SIG-M5 (cell line): Measurements from ENCODE around the gene ZC3H12A.

Experiments
- DNase-seq: peaks from one replicate; lab custom pipeline; 2025; lab: John Stamatoyannopoulos, UW

The ZC3H12A gene

GRCh38 chr1:37478890-37479254 is 4.5 kb downstream of the ZC3H12A start:
- DNase-seq, result no peak

GRCh38 chr1:37479255-37480124 is 5.1 kb downstream of the ZC3H12A start:
- no peak for DNase-seq

GRCh38 chr1:37480125-37480466 is 5.7 kb downstream of the ZC3H12A start:
- DNase-seq, result no peak

- no peak for DNase-seq
Observed at GRCh38 chr1:37480581-37481288, 6.4 kb downstream of the ZC3H12A start.

- DNase-seq, result no peak
Observed at GRCh38 chr1:37481289-37482003, 7.1 kb downstream of the ZC3H12A start.

GRCh38 chr1:37482004-37482785 is 7.8 kb downstream of the ZC3H12A start:
- no peak for DNase-seq

GRCh38 chr1:37482796-37483744 is 8.7 kb downstream of the ZC3H12A start:
- no peak for DNase-seq

- no peak for DNase-seq
Observed at GRCh38 chr1:37483785-37484184, 9.4 kb downstream of the ZC3H12A start.

GRCh38 chr1:37484325-37485051 is 10.1 kb downstream of the ZC3H12A start:
- no peak for DNase-seq

- no peak for DNase-seq
Observed at GRCh38 chr1:37485902-37486679, 11.7 kb downstream of the ZC3H12A start.

- no peak for DNase-seq
Observed at GRCh38 chr1:37486680-37487618, 12.6 kb downstream of the ZC3H12A start.

- no peak for DNase-seq
Observed at GRCh38 chr1:37487619-37487984, 13.2 kb downstream of the ZC3H12A start.

GRCh38 chr1:37493336-37494098 is 19.1 kb downstream of the ZC3H12A start:
- no peak for DNase-seq

- DNase-seq, result no peak
Observed at GRCh38 chr1:37495875-37496274, 21.5 kb downstream of the ZC3H12A start.

GRCh38 chr1:37497832-37498231 is 23.5 kb downstream of the ZC3H12A start:
- DNase-seq, result no peak

GRCh38 chr1:37498872-37499617 is 24.7 kb downstream of the ZC3H12A start:
- DNase-seq, result no peak

GRCh38 chr1:37501661-37502060 is 27.3 kb downstream of the ZC3H12A start:
- no peak for DNase-seq
